Stimulated activated CD8-positive, alpha-beta memory T cell treated with anti-CD3 and anti-CD28 coated beads, Interleukin-15, amount 100 ng/mL, for 48 hours (primary cell): ENCODE results near the gene MVK.

Experiments used
- DNase-seq, 2 donors: peaks; one replicate each; pipeline ENCODE4 v3.0.0-alpha.2; 2020; ENCODE audit warnings: low read depth in 2 of 2

MVK gene

DNA sequence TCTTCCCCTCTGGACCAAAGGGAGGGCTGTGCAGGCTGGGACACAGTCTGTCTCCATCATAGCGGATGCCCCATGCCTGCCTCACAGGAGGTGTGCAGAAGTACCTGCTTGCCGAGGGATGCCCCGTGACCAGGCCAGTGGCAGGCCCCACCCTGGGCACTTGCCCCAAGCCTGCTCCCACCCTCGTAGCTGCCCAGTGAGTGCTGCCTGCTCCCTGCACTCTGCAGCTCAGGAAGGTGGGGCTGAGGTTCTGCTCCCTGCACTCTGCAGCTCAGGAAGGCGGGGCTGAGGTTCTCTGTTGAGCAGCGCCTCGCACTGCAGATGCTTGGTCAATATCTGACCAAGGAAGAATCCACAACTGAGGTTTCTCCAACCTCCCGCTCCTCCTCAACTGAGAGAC is 7.2 kb upstream of the MVK start:
- DNase-seq: no peak

- DNase-seq: no peak
Observed at GRCh38 chr12:109567296-109567695, 6.3 kb upstream of the MVK start.

- DNase-seq: no peak
Observed at GRCh38 chr12:109567967-109568366, 5.6 kb upstream of the MVK start.

DNA sequence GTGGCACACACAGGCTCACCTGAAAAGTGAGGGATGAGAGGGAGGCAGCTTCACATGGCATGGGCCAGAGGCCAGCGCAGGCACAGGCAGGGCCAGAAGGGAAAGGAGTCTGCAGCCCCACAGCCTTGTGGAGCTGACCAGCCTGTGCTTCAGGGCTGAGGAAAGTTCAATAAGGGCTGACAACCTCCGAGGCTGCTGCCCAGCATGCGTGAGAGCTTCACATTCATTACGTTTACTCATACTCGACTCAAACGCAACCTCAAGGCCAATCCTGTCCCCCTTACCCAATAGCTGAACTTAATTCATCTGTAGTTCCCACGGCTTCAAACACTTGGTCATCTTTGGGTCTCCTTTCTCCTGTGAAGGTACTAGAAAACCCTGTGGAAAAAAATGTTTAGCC is 5.1 kb upstream of the MVK start:
- DNase-seq: no peak

DNA sequence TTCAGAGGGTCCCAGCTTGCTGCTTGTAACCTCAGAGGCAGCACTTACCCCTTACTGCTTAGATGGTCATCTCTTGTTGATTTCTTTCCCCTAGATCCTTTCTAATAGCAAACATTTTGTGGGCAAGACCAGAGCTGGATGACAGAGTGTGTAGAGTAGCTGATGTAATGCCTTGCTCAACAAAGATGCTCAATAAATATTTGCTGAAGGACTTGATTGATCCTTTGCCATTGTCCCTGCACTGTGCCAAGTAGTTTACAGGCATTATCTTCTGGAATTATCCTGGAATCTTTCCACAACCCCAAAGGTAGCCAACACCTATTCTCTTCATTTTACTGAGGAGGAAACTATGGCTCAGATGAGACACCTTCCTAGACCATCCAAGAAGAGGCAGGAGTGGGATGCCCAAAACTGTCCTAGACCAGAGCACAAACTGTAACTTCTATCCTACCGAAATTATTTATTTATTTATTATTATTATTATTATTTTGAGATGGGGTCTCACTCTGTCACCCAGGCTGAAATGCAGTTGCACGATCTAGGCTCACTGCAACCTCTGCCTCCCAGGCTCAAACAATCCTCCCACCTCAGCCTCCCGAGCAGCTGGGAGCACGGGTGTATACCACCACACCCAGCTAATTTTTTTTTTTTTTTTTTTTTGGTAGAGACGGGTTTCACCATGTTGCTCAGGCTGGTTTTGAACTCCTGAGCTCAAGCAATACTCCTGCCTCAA is 1.7 kb upstream of the MVK start:
- DNase-seq: no peak

DNA sequence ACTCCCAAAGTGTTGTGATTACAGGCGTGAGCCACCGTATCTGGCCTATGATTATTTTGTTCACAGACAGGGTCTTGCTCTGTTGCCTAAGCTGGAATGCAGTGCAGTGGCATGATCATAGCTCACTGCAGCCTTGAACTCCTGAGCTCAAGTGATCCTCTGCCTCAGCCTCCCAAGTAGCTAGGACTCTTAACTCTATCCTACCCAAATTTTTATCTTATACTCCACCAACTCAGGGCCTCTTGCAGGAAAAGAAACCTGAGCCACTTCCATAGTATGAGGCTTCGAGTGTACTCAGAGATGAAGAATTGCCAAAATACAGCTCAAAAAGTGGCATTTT is 1.1 kb upstream of the MVK start:
- DNase-seq: no peak

- no peak for DNase-seq
Observed at GRCh38 chr12:109573914-109574244, 285 bp downstream of the MVK start.

- DNase-seq: no peak
Observed at GRCh38 chr12:109575683-109576082, 2.1 kb downstream of the MVK start.

DNA sequence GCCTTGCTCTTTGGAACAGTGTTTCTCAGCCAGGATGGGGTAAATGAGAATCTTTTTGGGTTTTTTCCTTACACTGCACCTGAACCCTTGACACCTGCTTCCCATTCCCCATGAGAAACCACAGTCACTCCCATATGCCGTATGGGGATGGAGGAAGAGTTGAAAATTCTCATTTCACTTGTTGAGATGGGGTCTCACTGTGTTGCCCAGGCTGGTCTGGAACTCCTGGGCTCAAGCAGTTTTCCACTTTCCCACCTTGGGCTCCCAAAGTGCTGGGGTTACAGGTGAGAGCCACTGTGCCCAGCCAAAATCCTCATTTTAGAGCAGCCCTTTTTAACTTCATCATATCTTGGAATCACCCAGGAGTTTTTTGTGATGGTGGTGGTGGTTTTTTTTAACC is 3.7 kb downstream of the MVK start:
- no peak for DNase-seq

DNA sequence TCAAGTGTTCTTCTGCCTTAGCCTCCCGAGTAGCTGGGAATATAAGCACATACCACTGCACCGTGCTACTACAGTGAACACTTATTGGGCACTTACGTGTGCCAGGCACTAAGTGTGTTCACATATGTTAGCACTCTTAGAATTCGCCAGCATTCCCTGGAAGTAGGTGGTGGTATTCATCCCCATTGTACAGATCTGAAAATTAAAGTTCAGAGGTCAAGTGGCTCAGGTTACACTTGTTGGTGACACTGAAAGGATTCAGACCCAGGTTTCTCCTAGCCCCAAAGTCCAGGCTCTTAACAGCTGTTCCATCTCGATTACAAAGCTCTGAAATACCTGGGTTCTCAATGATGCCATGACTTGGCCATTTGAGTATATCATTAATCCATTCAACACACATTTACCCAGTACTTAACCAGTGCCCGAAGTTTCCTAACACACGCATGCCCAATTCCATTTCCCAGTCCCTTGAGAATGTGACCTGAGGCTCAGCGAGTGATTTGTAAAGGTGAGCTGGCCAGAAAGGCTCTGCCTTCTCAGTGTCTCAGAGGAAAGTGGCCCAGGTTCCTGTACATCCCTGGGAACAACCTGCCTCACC is 4.8 kb downstream of the MVK start:
- no peak for DNase-seq

GRCh38 chr12:109579639-109580038 is 6.0 kb downstream of the MVK start:
- DNase-seq: no peak

DNA sequence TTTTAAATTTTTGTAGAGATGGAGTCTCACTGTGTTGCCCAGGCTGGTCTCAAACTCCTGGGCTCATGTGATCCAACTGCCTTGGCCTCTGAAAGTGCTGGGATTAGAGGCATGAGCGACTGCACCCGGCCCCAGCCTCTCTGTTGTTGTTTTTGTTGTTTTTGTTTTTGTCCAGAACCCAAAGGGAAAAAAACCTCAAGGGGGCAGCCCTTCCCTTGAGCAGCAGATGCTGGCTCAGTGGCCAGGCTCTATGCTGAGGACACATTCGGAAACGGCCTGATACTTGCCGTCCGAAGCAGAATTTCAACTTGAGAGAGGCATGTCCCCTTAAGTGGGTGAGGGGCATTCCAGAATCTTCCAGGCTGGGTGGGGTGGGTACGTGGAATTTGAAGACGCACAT is 6.7 kb downstream of the MVK start:
- no peak for DNase-seq

- DNase-seq: no peak
Observed at GRCh38 chr12:109580684-109581333, 7.2 kb downstream of the MVK start.

DNA sequence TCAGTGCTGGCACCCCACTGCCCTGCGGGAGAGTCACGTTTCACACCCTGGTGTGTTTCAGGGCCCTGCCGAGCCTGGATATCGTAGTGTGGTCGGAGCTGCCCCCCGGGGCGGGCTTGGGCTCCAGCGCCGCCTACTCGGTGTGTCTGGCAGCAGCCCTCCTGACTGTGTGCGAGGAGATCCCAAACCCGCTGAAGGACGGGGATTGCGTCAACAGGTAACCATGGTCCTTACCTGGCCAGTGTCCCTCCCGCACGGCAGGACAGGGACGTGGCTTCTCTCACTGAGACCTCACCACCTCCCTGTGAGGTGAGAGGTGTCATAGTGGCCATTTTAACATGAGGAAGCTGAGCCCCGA is 7.7 kb downstream of the MVK start:
- no peak for DNase-seq

DNA sequence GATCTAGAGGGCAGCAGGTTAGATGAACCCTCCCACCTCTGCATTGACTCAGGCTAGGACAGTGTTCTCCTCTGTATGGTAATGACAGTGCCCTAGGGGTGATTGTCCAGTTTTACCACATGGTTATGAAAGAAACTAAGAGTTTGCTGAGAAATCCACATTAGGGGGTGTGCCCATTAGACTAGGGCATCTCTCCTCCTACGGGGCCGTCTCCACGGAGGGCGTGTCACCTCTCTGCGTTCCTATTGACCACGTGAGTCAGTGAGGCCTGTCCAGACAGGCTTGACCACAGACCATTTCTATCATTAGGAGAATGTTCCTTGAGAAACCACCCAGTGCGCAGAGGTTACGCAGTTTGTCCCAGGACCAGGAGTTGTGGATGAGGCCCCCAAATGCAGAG is 8.3 kb downstream of the MVK start:
- no peak for DNase-seq

DNA sequence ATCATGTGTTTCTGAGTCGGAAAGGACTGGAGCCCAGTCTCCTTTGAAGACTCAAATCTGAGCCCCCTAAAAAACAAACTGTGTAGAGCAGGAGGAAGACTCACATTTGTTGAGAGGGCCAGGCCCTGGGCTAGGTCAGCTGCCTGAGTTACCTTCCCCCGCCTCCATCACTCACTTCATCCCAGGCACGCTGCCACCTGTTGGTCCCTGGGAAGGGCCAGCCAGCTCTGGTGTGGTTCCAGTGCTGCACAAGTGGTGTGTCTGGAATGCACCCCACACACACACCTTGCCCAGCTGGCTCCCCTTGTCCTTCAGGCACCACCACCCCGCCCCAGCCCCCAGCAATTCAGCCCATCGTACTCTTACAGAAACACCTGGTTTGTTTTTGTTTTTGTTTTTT is 9.0 kb downstream of the MVK start:
- no peak for DNase-seq

DNA sequence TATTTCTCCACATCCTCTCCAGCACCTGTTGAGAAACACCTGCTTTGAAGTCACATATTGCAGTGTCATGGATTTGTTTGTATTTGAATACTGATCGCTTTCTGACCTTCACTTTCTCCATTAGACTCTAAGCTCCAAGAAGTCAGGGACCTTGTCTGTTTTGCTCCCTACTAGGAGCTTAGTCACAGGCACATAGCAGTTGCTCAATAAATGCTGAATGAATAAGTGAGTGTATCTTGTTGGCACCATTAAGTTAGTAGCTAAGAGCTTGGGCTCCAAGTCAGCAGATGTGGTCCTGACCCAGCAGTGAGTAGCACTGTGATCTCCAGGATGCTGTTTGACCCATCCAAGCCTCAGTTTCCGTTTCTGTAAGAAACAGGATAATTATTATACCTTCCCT is 10.1 kb downstream of the MVK start:
- no peak for DNase-seq

DNA sequence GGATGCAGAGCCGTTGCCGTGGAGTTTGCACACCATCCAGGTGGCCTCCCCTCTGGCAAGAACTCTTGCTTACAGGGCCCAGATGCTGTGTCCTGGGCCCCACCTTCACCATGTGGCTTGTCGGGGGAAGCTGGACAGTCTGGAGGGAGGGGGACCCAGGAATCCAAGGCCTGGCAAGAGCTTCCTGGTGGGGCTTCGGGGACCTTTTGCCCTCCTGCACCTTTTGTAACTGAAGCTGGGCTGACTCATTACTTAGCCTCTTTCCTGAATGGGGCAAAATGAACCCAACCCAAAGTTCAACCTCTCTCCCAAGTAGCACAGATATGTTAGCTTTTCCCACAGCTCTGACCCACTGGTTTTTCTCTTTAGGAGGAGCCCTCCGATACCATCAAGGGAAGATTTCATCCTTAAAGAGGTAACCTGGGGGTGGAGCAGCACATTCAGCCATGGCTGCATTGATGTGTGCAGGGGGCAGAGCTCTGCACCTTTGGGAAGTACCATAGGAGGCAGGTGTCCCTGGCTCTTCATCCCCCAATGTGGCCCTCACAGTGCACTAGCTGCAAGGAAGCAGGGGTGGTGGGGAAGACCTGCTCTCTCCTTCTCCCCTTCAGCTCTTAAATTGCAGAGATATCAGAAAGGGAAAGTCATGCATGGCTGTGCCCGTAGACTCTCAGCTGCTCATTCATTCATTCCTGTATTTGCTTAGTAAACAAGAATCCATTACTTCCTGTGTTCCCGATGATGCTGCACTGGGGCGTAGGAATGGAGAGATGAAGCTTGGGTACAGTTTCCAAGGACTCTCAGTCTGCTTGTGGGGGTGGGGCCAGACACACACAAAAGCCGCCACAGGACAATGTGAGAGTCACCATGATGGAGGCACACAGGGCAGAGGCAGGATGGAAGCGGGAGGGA is 13.0 kb downstream of the MVK start:
- no peak for DNase-seq

GRCh38 chr12:109587921-109588320 is 14.3 kb downstream of the MVK start:
- no peak for DNase-seq

- no peak for DNase-seq
Observed at GRCh38 chr12:109588461-109589239, 15.1 kb downstream of the MVK start.

DNA sequence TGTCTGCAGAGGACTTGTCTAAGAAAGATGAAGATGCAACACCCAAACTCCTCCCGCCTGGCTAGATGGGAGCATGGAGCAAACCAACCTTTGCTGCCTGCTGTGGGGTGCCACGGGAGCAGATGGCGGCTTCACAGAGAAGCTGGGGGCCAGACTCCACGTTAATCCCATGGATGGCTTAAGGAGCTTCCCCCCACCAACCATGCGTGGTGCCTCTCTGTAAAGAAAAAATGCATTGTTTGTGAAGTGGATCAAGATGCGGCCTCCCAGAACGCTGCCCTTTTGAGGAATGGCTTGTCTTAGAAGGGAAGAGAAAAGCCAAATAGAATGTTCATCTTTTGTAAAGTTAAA is 15.6 kb downstream of the MVK start:
- DNase-seq: no peak

GRCh38 chr12:109589691-109590245 is 16.2 kb downstream of the MVK start:
- no peak for DNase-seq
